Measurements from ENCODE around the gene MICAL2.

Gene MICAL2

DNA sequence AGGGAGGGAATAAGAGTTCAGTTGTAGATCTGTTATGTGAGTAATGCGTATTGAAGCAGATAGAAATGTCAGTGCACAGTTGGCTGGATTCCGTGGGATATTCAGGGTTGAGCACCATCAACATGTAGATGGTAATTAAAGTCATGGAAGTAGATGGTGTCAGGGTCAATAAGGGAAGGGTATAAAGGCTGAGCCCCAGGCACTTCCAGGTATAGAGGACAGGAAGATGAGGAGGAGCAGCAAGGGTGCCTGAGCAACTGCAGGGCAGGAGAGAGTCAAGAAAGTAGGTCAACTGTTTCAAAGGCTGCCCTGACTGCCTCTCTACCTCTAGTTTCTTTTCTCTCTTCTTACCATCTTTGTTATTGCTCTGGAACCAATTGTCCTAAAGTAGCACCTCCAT lies 85.9 kb downstream of the MICAL2 start:
- DNase-seq, result no peak
- Mint-ChIP-seq H3K27me3 (ENCODE audit: low read depth, poor library complexity) (peaks cover 15% of the 10 kb centered on the region), H3K27ac (no peak overlapping the region), H3K4me1 (peaks cover 20% of the 10 kb centered on the region), H3K36me3 (ENCODE audit: low read depth) (no peaks in the 10 kb centered on the region), H3K9me3 (no peaks in the 10 kb centered on the region), H3K4me3 (no peak overlapping the region)
- TF ChIP-seq, protein P1, sequence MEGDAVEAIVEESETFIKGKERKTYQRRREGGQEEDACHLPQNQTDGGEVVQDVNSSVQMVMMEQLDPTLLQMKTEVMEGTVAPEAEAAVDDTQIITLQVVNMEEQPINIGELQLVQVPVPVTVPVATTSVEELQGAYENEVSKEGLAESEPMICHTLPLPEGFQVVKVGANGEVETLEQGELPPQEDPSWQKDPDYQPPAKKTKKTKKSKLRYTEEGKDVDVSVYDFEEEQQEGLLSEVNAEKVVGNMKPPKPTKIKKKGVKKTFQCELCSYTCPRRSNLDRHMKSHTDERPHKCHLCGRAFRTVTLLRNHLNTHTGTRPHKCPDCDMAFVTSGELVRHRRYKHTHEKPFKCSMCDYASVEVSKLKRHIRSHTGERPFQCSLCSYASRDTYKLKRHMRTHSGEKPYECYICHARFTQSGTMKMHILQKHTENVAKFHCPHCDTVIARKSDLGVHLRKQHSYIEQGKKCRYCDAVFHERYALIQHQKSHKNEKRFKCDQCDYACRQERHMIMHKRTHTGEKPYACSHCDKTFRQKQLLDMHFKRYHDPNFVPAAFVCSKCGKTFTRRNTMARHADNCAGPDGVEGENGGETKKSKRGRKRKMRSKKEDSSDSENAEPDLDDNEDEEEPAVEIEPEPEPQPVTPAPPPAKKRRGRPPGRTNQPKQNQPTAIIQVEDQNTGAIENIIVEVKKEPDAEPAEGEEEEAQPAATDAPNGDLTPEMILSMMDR (IDR thresholded peaks at IDR 0.05), result no peak

DNA sequence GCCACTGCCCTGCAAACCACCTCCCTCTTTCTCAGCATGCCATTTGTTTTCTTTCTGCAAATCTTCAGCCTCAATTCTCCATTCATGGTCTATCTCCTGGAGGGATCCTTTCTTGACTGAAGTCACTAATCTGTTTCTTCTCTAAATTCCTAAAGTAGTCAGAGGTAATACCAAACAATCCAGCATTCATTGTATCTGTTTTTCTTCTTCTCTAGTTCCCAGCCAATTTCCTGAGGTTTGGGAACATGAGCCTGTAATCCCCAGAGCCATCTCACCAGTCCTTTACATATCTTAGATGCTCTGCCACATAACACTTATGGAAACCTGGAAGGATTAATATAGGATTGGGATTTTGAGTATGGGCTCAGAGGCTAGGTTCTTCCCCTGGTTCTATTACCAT lies 86.5 kb downstream of the MICAL2 start:
- DNase-seq, result no peak
- no peak overlapping the region for H3K27ac Mint-ChIP-seq
- no peaks in the 10 kb centered on the region for H3K36me3 Mint-ChIP-seq (ENCODE audit: low read depth)
- peaks cover 13% of the 10 kb centered on the region for H3K27me3 Mint-ChIP-seq (ENCODE audit: low read depth, poor library complexity)
- no peak overlapping the region for H3K4me3 Mint-ChIP-seq
- no peaks in the 10 kb centered on the region for H3K9me3 Mint-ChIP-seq
- TF ChIP-seq, protein P1 (IDR thresholded peaks at IDR 0.05), result no peak
- H3K4me1 Mint-ChIP-seq, result peaks cover 22% of the 10 kb centered on the region

DNA sequence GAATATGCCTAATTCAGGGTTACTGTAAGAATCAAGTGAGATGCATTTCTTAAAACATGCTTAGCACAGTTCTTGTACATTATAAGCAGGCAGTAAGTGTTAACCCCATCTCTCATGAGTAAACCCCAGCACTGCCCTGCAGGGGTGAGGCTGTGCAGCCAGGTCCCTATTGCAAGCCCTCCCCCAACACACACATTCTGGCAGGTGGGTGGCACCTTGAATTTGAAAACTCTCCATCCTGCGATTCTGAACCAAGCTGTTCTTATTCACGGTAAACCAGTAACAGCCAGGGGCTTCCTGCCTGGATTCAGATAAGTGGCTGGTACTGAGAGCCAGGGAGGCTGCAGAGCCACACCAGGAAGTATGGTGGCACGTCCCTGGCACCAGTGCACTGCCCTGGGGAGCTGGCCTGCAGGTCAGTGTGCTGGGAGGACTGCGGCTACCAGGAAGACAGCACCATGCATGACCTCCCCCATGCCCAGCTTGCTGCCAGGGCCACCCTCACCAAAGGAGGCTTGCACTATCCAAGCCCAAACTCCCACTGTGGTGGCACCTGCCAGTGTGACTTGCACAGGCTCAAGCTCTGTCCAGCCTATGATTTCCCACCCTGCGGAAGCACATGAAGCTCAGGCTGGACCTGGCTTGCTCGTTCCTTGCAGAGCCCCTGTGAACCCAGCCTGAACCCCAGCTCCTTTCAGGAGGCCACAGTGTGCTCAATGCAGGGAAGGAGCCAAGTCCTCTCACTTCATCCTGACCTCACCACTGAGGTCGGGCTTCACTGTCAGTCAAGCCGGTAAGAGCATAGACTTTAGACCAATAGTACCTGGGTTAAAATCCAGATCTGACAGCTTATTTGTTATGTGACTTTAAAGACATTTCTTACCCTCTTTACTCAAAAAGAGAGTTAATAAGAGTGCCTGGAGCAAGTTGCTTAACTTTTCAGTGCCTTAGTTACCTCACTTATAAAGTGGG lies 88.1 kb downstream of the MICAL2 start:
- Mint-ChIP-seq H3K9me3 (no peaks in the 10 kb centered on the region), H3K4me1 (peaks cover 22% of the 10 kb centered on the region), H3K27me3 (ENCODE audit: low read depth, poor library complexity) (peaks cover 13% of the 10 kb centered on the region), H3K27ac (no peak overlapping the region), H3K36me3 (ENCODE audit: low read depth) (no peaks in the 10 kb centered on the region), H3K4me3 (no peak overlapping the region)
- no peak for DNase-seq
- TF ChIP-seq, protein P1 (IDR thresholded peaks at IDR 0.05), result no peak

DNA sequence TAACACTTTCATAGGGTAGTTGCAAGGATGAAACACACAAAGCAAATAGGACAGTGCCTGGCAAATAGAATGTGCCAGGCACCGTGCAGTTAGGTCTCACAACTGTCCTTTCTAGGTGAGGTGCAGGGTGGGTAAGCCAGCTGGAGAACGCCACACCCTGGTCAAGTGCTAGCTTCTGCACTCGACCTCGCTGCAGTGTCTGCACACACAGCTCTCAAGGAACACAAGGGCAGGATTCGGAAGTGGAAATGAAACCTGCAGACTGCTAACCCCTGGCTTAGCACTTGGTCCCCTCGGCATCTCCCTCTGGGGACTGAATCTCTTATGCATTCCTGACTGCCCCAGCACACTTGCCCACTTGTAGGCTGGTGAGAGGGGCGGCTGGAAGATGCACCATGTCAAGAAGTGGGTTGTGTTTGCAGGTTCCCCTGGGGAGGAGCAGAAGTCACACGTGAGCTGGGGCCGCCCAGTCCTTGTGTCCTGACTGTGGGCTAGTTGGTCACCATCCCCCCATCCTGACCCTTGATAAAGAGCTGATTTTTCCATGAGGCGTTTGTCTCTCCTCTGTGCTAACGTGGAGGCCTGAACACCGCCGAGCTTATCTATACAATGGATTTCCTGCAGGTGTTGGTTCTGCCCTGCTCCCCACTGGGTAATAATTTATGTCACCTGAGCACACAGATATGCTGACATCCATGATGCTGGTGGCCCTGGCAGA lies 89.0 kb downstream of the MICAL2 start:
- TF ChIP-seq, protein P1 (IDR thresholded peaks at IDR 0.05), result no peak
- no peaks in the 10 kb centered on the region for H3K9me3 Mint-ChIP-seq
- H3K27me3 Mint-ChIP-seq (ENCODE audit: low read depth, poor library complexity), result peaks cover 15% of the 10 kb centered on the region
- H3K36me3 Mint-ChIP-seq (ENCODE audit: low read depth), result no peaks in the 10 kb centered on the region
- DNase-seq, result no peak
- peaks cover 22% of the 10 kb centered on the region for H3K4me1 Mint-ChIP-seq
- H3K27ac Mint-ChIP-seq, result no peak overlapping the region
- H3K4me3 Mint-ChIP-seq, result no peak overlapping the region

DNA sequence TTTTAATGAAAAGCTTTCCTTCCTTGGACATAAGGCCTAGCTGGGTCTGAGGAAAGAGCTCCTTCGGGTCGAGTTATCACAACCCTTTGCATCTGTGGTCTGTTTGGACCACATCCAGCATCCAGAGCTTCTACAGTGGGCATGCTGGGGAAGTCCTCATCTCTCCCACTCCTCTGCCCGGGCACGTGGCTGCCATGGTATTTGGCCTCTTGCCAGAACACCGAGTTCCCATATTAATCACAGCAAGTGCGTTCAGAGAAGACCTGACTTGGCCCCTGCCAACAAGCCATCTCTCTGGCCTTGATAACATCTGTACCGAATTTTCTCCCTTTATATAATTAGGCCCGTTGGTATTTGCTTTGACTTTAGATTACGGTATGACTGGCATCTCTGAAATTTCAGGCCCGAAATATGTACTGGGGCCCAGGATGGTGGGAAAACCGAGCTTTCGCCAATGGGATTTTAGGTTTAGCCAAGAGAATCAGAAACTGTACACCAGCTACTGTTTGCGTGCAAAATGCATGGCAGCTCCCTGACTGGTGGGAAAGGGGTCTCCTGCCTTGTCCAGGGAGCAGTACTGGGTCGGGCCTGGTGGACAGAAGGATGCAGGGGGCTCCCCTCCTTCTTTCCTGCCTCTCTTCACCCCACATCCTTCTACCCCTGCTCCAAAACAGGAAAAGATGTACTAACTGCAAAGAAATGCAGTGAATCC lies 90.0 kb downstream of the MICAL2 start:
- H3K4me1 Mint-ChIP-seq, result peaks cover 22% of the 10 kb centered on the region
- H3K27me3 Mint-ChIP-seq (ENCODE audit: low read depth, poor library complexity), result peaks cover 15% of the 10 kb centered on the region
- H3K36me3 Mint-ChIP-seq (ENCODE audit: low read depth), result no peaks in the 10 kb centered on the region
- no peak overlapping the region for H3K27ac Mint-ChIP-seq
- TF ChIP-seq, protein P1 (IDR thresholded peaks at IDR 0.05), result no peak
- H3K9me3 Mint-ChIP-seq, result no peaks in the 10 kb centered on the region
- no peak for DNase-seq
- H3K4me3 Mint-ChIP-seq, result no peak overlapping the region

All from nephron progenitor cell (in vitro differentiated cells).